ENCODE measurements around the gene KREMEN1. TPM values are rescaled to one million over a fixed set of nuclear protein-coding genes. Genes with fewer than 3 reads are reported as not detected.

KREMEN1 gene
- total RNA-seq, 4 donors from 2014 or later: 7.5 to 35.8 (median 15.4) TPM

GRCh38 chr22:29125844-29126243, 53.0 kb downstream of the KREMEN1 start:
- Histone ChIP-seq H3K27ac (no peak overlapping the region), H3K27me3 (no peaks in the 10 kb centered on the region), H3K9me3 (no peaks in the 10 kb centered on the region), H3K4me1 (peaks cover 0 to 10% of the 10 kb centered on the region in 2 donors), H3K36me3 (peaks cover 0 to 9% of the 10 kb centered on the region in 2 donors), H3K4me3 (no peak overlapping the region)
- ATAC-seq (no peak), DNase-seq (no peak)
- no peak for TF ChIP-seq CTCF (IDR thresholded peaks at IDR 0.05 in 4 of 5, conservative IDR thresholded peaks at IDR 0.05 in 1 of 5)
- TF ChIP-seq POLR2A (IDR thresholded peaks at IDR 0.05): no peak
- in situ Hi-C loops (cut with MboI; ENCODE audit: low sequenced_read_pairs in 4 of 4) (no loop called here), intact Hi-C loops (cut with DNase I; ENCODE audit: low total_unique reads) (no loop called here)

- peaks cover 0 to 9% of the 10 kb centered on the region in 2 donors for H3K36me3 ChIP-seq
- in situ Hi-C loops (cut with MboI; ENCODE audit: low sequenced_read_pairs in 4 of 4): no loop called here
- no peak for ATAC-seq
Measured at GRCh38 chr22:29126670-29127395, 54.0 kb downstream of the KREMEN1 start.

GRCh38 chr22:29128891-29129807, 56.3 kb downstream of the KREMEN1 start:
- H3K27ac ChIP-seq: peak overlapping the region in 3 of 4 donors; percentile 17 to 61 (median 54)
- H3K36me3 ChIP-seq: peaks cover 0 to 9% of the 10 kb centered on the region in 2 donors
- no peaks in the 10 kb centered on the region for H3K27me3 ChIP-seq
- intact Hi-C loops (cut with DNase I; ENCODE audit: low total_unique reads) (no loop called here), in situ Hi-C loops (cut with MboI; ENCODE audit: low sequenced_read_pairs in 4 of 4) (no loop called here)
- no peak for DNase-seq
- peak; percentile 78 to 92 for ATAC-seq
- no peak for TF ChIP-seq POLR2A (IDR thresholded peaks at IDR 0.05)
- no peak for TF ChIP-seq CTCF (IDR thresholded peaks at IDR 0.05 in 4 of 5, conservative IDR thresholded peaks at IDR 0.05 in 1 of 5)
- H3K4me3 ChIP-seq: no peak overlapping the region
- no peaks in the 10 kb centered on the region for H3K9me3 ChIP-seq
- H3K4me1 ChIP-seq: peaks cover 0 to 10% of the 10 kb centered on the region in 2 donors

More at GRCh38 chr22:29126670-29127395, 54.0 kb downstream of the KREMEN1 start:
- H3K9me3 ChIP-seq: no peaks in the 10 kb centered on the region
- H3K4me1 ChIP-seq: peaks cover 0 to 10% of the 10 kb centered on the region in 2 donors
- H3K27ac ChIP-seq: no peak overlapping the region
- H3K4me3 ChIP-seq: no peak overlapping the region
- intact Hi-C loops (cut with DNase I; ENCODE audit: low total_unique reads): no loop called here
- H3K27me3 ChIP-seq: no peaks in the 10 kb centered on the region
- no peak for DNase-seq
- no peak for TF ChIP-seq CTCF (IDR thresholded peaks at IDR 0.05 in 4 of 5, conservative IDR thresholded peaks at IDR 0.05 in 1 of 5)
- no peak for TF ChIP-seq POLR2A (IDR thresholded peaks at IDR 0.05)

- in situ Hi-C loops (cut with MboI; ENCODE audit: low sequenced_read_pairs in 4 of 4): no loop called here
- H3K4me3 ChIP-seq: no peak overlapping the region
- H3K4me1 ChIP-seq: peaks cover 0 to 10% of the 10 kb centered on the region in 2 donors
- no peaks in the 10 kb centered on the region for H3K9me3 ChIP-seq
- TF ChIP-seq CTCF (IDR thresholded peaks at IDR 0.05 in 4 of 5, conservative IDR thresholded peaks at IDR 0.05 in 1 of 5) (no peak), POLR2A (IDR thresholded peaks at IDR 0.05) (no peak)
- peaks cover 0 to 5% of the 10 kb centered on the region in 2 donors for H3K36me3 ChIP-seq
- no peaks in the 10 kb centered on the region for H3K27me3 ChIP-seq
- DNase-seq (no peak), ATAC-seq (peak in 1 of 2 donors; percentile 34)
- peak overlapping the region in 3 of 4 donors; percentile 17 to 61 (median 54) for H3K27ac ChIP-seq
- intact Hi-C loops (cut with DNase I; ENCODE audit: low total_unique reads): no loop called here
Measured at GRCh38 chr22:29129808-29130140, 56.9 kb downstream of the KREMEN1 start.
